Measurements from ENCODE around the gene CTXND2. TPM values are rescaled to one million over a fixed set of nuclear protein-coding genes. Genes with fewer than 3 reads are reported as not detected.

The CTXND2 gene
- total and polyA plus RNA-seq, 2 of the 4 experiments (the other 2 are of a cell fraction): not detected

- Histone ChIP-seq H2AK9ac (replicated peaks; ENCODE audit: low read depth, low read length, poor library complexity) (peak overlapping the region; percentile 35), H3K9me3 (ENCODE audit: control insufficient read depth, insufficient read depth, low read length) (no peaks in the 10 kb centered on the region), H4K5ac (ENCODE audit: low read depth, low read length) (peak overlapping the region; percentile 96), H4K8ac (ENCODE audit: low read depth in 2 of 2, low read length in 2 of 2) (peak overlapping the region; percentile 48 to 57), H2BK15ac (ENCODE audit: low read depth, low read length) (peak overlapping the region; percentile 89), H3K4me1 (ENCODE audit: control insufficient read depth, insufficient read depth, low read length) (peaks cover 11% of the 10 kb centered on the region), H4K20me1 (ENCODE audit: insufficient read depth, low read length) (no peaks in the 10 kb centered on the region), H3K4me3 (ENCODE audit: insufficient read depth, low read depth, low read length) (no peak overlapping the region), H2BK20ac (ENCODE audit: low read depth, low read length) (peak overlapping the region; percentile 51; the same call in 1 of the 2 replicates), H3K4ac (ENCODE audit: low read depth, low read length) (peak overlapping the region; percentile 75), H3K14ac (replicated peaks; ENCODE audit: low read depth, low read length) (peak overlapping the region; percentile 70), H3K27me3 (ENCODE audit: control insufficient read depth, insufficient read depth, low read length) (no peaks in the 10 kb centered on the region), H3K9ac (ENCODE audit: low read depth, low read length) (no peak overlapping the region; the same call in 1 of the 2 replicates), H3K18ac (ENCODE audit: low read depth, low read length) (peak overlapping the region; percentile 92), H3K27ac (ENCODE audit: insufficient read depth, low read length) (peak overlapping the region; percentile 97; the same call in 1 of the 2 replicates), H2AFZ (replicated peaks; ENCODE audit: low read length, poor library complexity) (peak overlapping the region; percentile 23), H4K91ac (ENCODE audit: insufficient read depth, low read depth, low read length) (peak overlapping the region; percentile 41), H3K9me1 (ENCODE audit: insufficient read depth, low read length) (no peaks in the 10 kb centered on the region), H2AK5ac (ENCODE audit: low read depth, low read length) (peak overlapping the region; percentile 95), H2BK120ac (ENCODE audit: low read depth, low read length) (peak overlapping the region; percentile 81), H3K56ac (ENCODE audit: extremely low read depth, insufficient read depth, low read length) (peak overlapping the region; percentile 9; the same call in 1 of the 2 replicates), H3K23ac (ENCODE audit: low read depth, low read length) (peak overlapping the region; percentile 28; the same call in 1 of the 2 replicates), H2BK5ac (ENCODE audit: low read depth, low read length, poor library complexity, severe bottlenecking) (peak overlapping the region; percentile 95), H3K79me1 (ENCODE audit: low read depth in 1 of 2, low read length in 2 of 2) (peaks cover 0 to 3% of the 10 kb centered on the region in 2 experiments; a peak in 1 of 4 replicates), H3K36me3 (ENCODE audit: control insufficient read depth, insufficient read depth, low read length) (no peaks in the 10 kb centered on the region), H3K4me2 (ENCODE audit: low read depth, low read length) (peak overlapping the region; percentile 64; the same call in 1 of the 2 replicates)
- dilution Hi-C loops (cut with HindIII; ENCODE audit: low sequenced_read_pairs, unreplicated experiment) (no loop called here), intact Hi-C loops (cut with micrococcal nuclease) (no loop called here), in situ Hi-C loops (cut with MboI; ENCODE audit: low sequenced_read_pairs) (no loop called here)
- DNase-seq: peak; percentile 97
- no TSS peak for BruUV-seq (replicated peaks)
- peak; percentile 84 for ATAC-seq (ENCODE audit: low read depth)
- CTCF ChIA-PET: interaction anchor here (1.1 kb wide), 1 partner anchor 41 kb away, joined by 3 read pairs; no protein-coding TSS in a partner anchor
- WGBS, 2 experiments (ENCODE audit: extremely low coverage in 2 of 2, insufficient read length in 1 of 2): no CpG with 5 or more reads among the region's 2 CpGs
- POLR2A ChIA-PET (ENCODE audit: unreplicated experiment): no interaction called here
- TF ChIP-seq USF2 (IDR thresholded peaks at IDR 0.05; ENCODE audit: low read depth, low read length) (no peak), BHLHE40 (IDR thresholded peaks at IDR 0.05; ENCODE audit: low read depth, low read length) (0 out of 2 replicates have a peak, but pooled peaks have one; percentile 9), NFE2L2 (IDR thresholded peaks at IDR 0.05; ENCODE audit: low read depth, low read length) (no peak), MAZ (IDR thresholded peaks at IDR 0.05; ENCODE audit: borderline replicate concordance, low read depth, low read length) (peak; percentile 37; the same call in 1 of the 2 replicates), RCOR1 (IDR thresholded peaks at IDR 0.05; ENCODE audit: insufficient replicate concordance, low read length) (no peak), CEBPB (IDR thresholded peaks at IDR 0.05; ENCODE audit: low read depth, low read length) (peak; percentile 99), FOS (IDR thresholded peaks at IDR 0.05; ENCODE audit: low read depth, low read length) (peak; percentile 81), CHD1 (IDR thresholded peaks at IDR 0.05; ENCODE audit: low read depth, low read length) (no peak), CTCF (conservative IDR thresholded peaks at IDR 0.05; ENCODE audit: low read depth, low read length) (no peak), ELK1 (IDR thresholded peaks at IDR 0.05; ENCODE audit: borderline replicate concordance, low read depth, low read length) (no peak), POLR2A (IDR thresholded peaks at IDR 0.05; ENCODE audit: low read depth, low read length) (no peak), RFX5 (IDR thresholded peaks at IDR 0.05; ENCODE audit: low read depth, low read length) (no peak), SMC3 (IDR thresholded peaks at IDR 0.05; ENCODE audit: low read depth, low read length) (peak; percentile 10; the same call in 1 of the 2 replicates), MXI1 (IDR thresholded peaks at IDR 0.05; ENCODE audit: borderline replicate concordance, low read depth, low read length) (no peak)
Observed at GRCh38 chr1:150881331-150882070, 5.4 kb upstream of the CTXND2 start.
